Measurements from ENCODE around the gene MRPL48. TPM values are rescaled to one million over a fixed set of nuclear protein-coding genes. Genes with fewer than 3 reads are reported as not detected.
A peak's percentile ranks its signal among the peaks of the same experiment; 100 is the strongest.

MRPL48 gene
- total RNA-seq, 1 donor from 2014 or later = 31.5 TPM

- H3K9me3 Mint-ChIP-seq (ENCODE audit: low read depth) = no peaks in the 10 kb centered on the region
- no peak for TF ChIP-seq CTCF (IDR thresholded peaks at IDR 0.05; ENCODE audit: unreplicated experiment)
- no peak overlapping the region for H3K27ac Mint-ChIP-seq
- H3K36me3 Mint-ChIP-seq (ENCODE audit: insufficient read depth) = peaks cover 5% of the 10 kb centered on the region
- no peak for DNase-seq (ENCODE audit: low spot score, unreplicated experiment)
- no peaks in the 10 kb centered on the region for H3K27me3 Mint-ChIP-seq
- no peak overlapping the region for H3K4me3 Mint-ChIP-seq (ENCODE audit: low read depth)
- peaks cover 23% of the 10 kb centered on the region for H3K4me1 Mint-ChIP-seq (ENCODE audit: low read depth)
Observed at GRCh38 chr11:73755670-73756069, 32.0 kb upstream of the MRPL48 start.

- no peak overlapping the region for H3K4me3 Mint-ChIP-seq (ENCODE audit: low read depth)
- no peaks in the 10 kb centered on the region for H3K27me3 Mint-ChIP-seq
- peaks cover 23% of the 10 kb centered on the region for H3K4me1 Mint-ChIP-seq (ENCODE audit: low read depth)
- H3K27ac Mint-ChIP-seq = no peak overlapping the region
- no peaks in the 10 kb centered on the region for H3K9me3 Mint-ChIP-seq (ENCODE audit: low read depth)
- DNase-seq (ENCODE audit: low spot score, unreplicated experiment) = no peak
- TF ChIP-seq CTCF (IDR thresholded peaks at IDR 0.05; ENCODE audit: unreplicated experiment) = no peak
- H3K36me3 Mint-ChIP-seq (ENCODE audit: insufficient read depth) = peaks cover 5% of the 10 kb centered on the region
Observed at GRCh38 chr11:73757598-73757997, 30.1 kb upstream of the MRPL48 start.

- Mint-ChIP-seq H3K36me3 (ENCODE audit: insufficient read depth) (peaks cover 4% of the 10 kb centered on the region), H3K9me3 (ENCODE audit: low read depth) (no peaks in the 10 kb centered on the region), H3K27me3 (no peaks in the 10 kb centered on the region), H3K27ac (no peak overlapping the region), H3K4me1 (ENCODE audit: low read depth) (peaks cover 23% of the 10 kb centered on the region), H3K4me3 (ENCODE audit: low read depth) (peak overlapping the region; percentile 95)
- no peak for TF ChIP-seq CTCF (IDR thresholded peaks at IDR 0.05; ENCODE audit: unreplicated experiment)
- no peak for DNase-seq (ENCODE audit: low spot score, unreplicated experiment)
Observed at GRCh38 chr11:73758451-73758850, 29.2 kb upstream of the MRPL48 start.

- Mint-ChIP-seq H3K27ac (peak overlapping the region; percentile 96), H3K27me3 (no peaks in the 10 kb centered on the region), H3K4me1 (ENCODE audit: low read depth) (peaks cover 22% of the 10 kb centered on the region), H3K4me3 (ENCODE audit: low read depth) (peak overlapping the region; percentile 95), H3K9me3 (ENCODE audit: low read depth) (no peaks in the 10 kb centered on the region), H3K36me3 (ENCODE audit: insufficient read depth) (no peaks in the 10 kb centered on the region)
- DNase-seq (ENCODE audit: low spot score, unreplicated experiment) = no peak
- TF ChIP-seq CTCF (IDR thresholded peaks at IDR 0.05; ENCODE audit: unreplicated experiment) = peak; percentile 30
Observed at GRCh38 chr11:73759610-73760134, 28.0 kb upstream of the MRPL48 start.

- DNase-seq (ENCODE audit: low spot score, unreplicated experiment) = peak; percentile 12
- Mint-ChIP-seq H3K4me3 (ENCODE audit: low read depth) (peak overlapping the region; percentile 95), H3K9me3 (ENCODE audit: low read depth) (no peaks in the 10 kb centered on the region), H3K27me3 (no peaks in the 10 kb centered on the region), H3K27ac (peak overlapping the region; percentile 96), H3K4me1 (ENCODE audit: low read depth) (peaks cover 22% of the 10 kb centered on the region), H3K36me3 (ENCODE audit: insufficient read depth) (no peaks in the 10 kb centered on the region)
- TF ChIP-seq CTCF (IDR thresholded peaks at IDR 0.05; ENCODE audit: unreplicated experiment) = no peak
Observed at GRCh38 chr11:73760135-73760678, 27.5 kb upstream of the MRPL48 start.
